ENCODE measurements around the gene KDM8.
"Not testable (repeated sequence)": the region's sequence is repeated elsewhere in the genome, so short reads cannot be mapped to it uniquely, and the experiment has no call there.

KDM8 gene

DNA sequence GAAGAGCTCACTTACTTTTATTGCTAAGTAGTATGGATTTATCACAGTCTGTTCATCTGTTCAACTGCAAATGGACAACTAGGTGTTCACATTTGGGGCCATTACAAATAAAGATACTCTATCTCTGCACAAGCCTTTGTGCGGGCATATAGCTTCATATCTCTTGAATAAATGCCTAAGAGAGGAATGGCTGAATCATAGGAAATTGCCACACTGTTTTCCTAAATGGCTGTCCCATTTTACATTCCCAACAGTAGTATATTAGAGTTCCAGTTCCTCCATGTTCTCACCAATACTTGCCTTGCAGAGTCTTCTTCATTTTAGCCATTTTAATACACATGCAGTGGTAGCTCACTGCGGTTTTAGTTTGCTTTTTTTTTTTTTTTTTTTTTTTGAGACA is 44.7 kb downstream of the KDM8 start:
- Histone ChIP-seq H3K9me3 (ENCODE audit: control insufficient read depth in 1 of 2, low read length in 2 of 2) (no peaks in the 10 kb centered on the region), H3K36me3 (ENCODE audit: control insufficient read depth in 1 of 2, insufficient read depth in 2 of 2, low read length in 2 of 2) (no peaks in the 10 kb centered on the region), H3K27me3 (ENCODE audit: low read depth, low read length) (no peaks in the 10 kb centered on the region), H3K4me1 (ENCODE audit: control insufficient read depth in 1 of 2, insufficient read depth in 2 of 2, low read length in 2 of 2) (peaks cover 4 to 18% of the 10 kb centered on the region in 2 donors), H3K27ac (ENCODE audit: low read length) (no peak overlapping the region), H3K4me3 (ENCODE audit: low read depth in 1 of 2, low read length in 2 of 2) (no peak overlapping the region)

DNA sequence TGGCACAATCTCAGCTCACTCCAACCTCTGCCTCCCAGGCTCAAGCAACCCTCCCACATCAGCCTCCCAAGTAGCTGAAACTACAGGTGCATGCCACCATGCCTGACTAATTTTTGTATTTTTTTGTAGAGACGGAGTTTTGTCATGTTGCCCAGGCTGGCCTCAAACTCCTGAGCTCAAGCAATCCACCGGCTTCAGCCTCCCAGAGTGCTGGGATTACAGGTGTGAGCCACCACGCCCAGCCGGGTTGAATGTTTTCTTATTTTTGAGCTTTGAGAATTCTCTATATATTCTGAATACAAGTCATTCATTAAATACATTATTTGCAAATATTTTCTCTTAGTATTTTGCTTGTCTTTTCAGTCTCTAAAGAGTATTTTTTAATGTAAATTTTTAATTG is 45.6 kb downstream of the KDM8 start:
- H3K4me3 ChIP-seq (ENCODE audit: low read depth in 1 of 2, low read length in 2 of 2); H3K27ac ChIP-seq (ENCODE audit: low read length); H3K4me1 ChIP-seq (ENCODE audit: control insufficient read depth in 1 of 2, insufficient read depth in 2 of 2, low read length in 2 of 2); H3K36me3 ChIP-seq (ENCODE audit: control insufficient read depth in 1 of 2, insufficient read depth in 2 of 2, low read length in 2 of 2); H3K27me3 ChIP-seq (ENCODE audit: low read depth, low read length); H3K9me3 ChIP-seq (ENCODE audit: control insufficient read depth in 1 of 2, low read length in 2 of 2): not testable (repeated sequence)

DNA sequence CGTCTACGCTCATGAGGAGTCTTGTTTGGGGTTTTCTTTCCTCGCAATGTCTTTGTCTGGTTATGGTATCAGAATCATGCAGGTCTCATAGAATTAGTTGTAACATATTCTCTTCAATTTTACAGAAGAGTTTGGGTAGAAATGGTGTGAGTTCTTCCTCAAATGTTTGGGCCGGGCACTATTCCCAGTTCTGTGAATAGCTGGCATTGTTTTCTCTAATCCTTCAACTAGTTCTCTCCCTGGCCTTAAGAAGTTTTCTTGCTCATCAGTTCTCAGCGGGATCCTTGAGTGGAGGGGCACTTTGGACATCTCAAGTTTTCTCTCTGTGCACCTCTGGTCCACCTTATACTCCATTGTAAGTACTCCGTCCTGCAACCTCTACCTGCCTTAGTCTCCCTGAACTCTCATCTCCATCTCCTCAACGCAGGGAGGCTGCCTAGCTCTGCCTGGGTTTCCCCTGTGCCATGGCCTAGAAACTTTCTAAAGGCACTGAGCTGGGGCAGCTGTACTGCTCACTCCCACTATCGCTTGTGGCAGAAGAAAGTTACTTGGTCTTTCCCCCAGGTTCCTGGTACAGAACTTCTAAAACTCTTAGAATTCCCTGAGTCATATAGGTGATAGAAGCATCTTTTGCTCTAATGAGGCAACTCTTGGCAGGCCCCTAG is 48.3 kb downstream of the KDM8 start:
- H3K27ac ChIP-seq (ENCODE audit: low read length), result no peak overlapping the region
- H3K27me3 ChIP-seq (ENCODE audit: low read depth, low read length), result no peaks in the 10 kb centered on the region
- peaks cover 11 to 12% of the 10 kb centered on the region in 2 donors for H3K36me3 ChIP-seq (ENCODE audit: control insufficient read depth in 1 of 2, insufficient read depth in 2 of 2, low read length in 2 of 2)
- no peak overlapping the region for H3K4me3 ChIP-seq (ENCODE audit: low read depth in 1 of 2, low read length in 2 of 2)
- H3K4me1 ChIP-seq (ENCODE audit: control insufficient read depth in 1 of 2, insufficient read depth in 2 of 2, low read length in 2 of 2), result peaks cover 0 to 9% of the 10 kb centered on the region in 2 donors
- no peaks in the 10 kb centered on the region for H3K9me3 ChIP-seq (ENCODE audit: control insufficient read depth in 1 of 2, low read length in 2 of 2)

DNA sequence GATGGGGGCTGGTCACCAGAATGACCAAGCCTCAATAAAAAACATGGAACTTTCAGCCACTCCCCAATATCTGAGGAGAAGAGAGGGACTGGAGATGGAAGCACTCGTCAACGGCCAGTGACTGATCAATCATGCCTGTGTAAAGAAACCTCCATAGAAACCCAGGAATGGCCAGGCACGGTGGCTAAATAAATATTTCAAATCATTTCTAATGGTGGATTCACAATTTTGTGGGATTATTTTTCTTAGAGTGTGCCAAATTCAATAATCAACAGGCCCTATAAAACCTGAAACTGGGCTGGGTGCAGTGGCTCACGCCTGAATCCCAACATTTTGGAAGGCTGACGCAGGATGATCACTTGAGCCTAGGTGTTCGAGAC is 48.9 kb downstream of the KDM8 start:
- Histone ChIP-seq H3K27ac (ENCODE audit: low read length) (no peak overlapping the region), H3K4me3 (ENCODE audit: low read depth in 1 of 2, low read length in 2 of 2) (no peak overlapping the region), H3K9me3 (ENCODE audit: control insufficient read depth in 1 of 2, low read length in 2 of 2) (no peaks in the 10 kb centered on the region), H3K36me3 (ENCODE audit: control insufficient read depth in 1 of 2, insufficient read depth in 2 of 2, low read length in 2 of 2) (peaks cover 14 to 16% of the 10 kb centered on the region in 2 donors), H3K4me1 (ENCODE audit: control insufficient read depth in 1 of 2, insufficient read depth in 2 of 2, low read length in 2 of 2) (peaks cover 0 to 10% of the 10 kb centered on the region in 2 donors), H3K27me3 (ENCODE audit: low read depth, low read length) (no peaks in the 10 kb centered on the region)

DNA sequence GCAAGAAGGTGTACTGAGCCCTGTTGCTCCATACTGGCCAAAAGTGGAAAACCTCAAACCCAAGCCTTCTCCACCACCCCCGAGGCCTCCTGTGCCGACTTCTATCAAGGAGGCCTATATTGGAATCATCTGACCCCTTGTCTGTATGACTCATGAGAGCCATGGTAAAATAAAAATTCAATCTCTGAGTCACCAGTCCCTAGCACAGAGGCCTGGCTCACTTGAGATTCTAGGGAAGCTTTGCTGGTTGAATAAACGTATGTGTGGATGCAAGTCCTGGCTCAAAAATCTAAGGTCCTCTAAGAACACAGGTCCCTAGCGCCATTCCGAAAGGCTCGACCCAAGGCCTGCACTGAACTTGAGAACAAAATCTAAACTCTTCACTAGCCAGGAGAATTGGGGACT is 50.2 kb downstream of the KDM8 start:
- peaks cover 0 to 15% of the 10 kb centered on the region in 2 donors for H3K4me1 ChIP-seq (ENCODE audit: control insufficient read depth in 1 of 2, insufficient read depth in 2 of 2, low read length in 2 of 2)
- H3K4me3 ChIP-seq (ENCODE audit: low read depth in 1 of 2, low read length in 2 of 2), result no peak overlapping the region
- H3K36me3 ChIP-seq (ENCODE audit: control insufficient read depth in 1 of 2, insufficient read depth in 2 of 2, low read length in 2 of 2), result peaks cover 17 to 18% of the 10 kb centered on the region in 2 donors
- peak overlapping the region; percentile 84 for H3K27ac ChIP-seq (ENCODE audit: low read length)
- H3K27me3 ChIP-seq (ENCODE audit: low read depth, low read length), result no peaks in the 10 kb centered on the region
- H3K9me3 ChIP-seq (ENCODE audit: control insufficient read depth in 1 of 2, low read length in 2 of 2), result no peaks in the 10 kb centered on the region

DNA sequence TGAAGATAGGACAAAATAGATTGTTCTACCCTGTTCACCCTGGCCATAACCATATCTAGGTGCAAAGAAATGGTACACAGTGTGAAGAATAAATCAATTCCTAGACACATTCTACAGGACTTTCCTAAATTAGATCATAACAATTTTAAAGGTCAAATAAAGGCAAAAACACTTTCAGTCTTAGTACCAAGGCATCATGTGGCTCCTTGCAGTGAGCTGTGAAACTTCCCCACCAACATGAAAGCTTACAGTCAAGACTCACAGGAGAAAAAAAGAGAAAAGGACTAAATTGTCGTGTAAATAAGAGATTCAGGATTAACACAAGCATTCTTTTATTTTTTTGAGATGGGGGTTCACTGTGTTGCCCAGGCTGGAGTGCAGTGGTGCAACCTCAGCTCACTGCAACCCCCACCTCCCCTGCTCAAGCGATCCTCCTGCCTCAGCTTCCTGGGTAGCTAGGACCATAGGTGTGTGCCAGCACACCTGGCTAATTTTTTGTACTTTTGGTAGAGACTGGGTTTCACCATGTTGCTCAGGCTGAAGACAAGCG is 51.0 kb downstream of the KDM8 start:
- no peaks in the 10 kb centered on the region for H3K9me3 ChIP-seq (ENCODE audit: control insufficient read depth in 1 of 2, low read length in 2 of 2)
- H3K4me3 ChIP-seq (ENCODE audit: low read depth in 1 of 2, low read length in 2 of 2), result no peak overlapping the region
- no peaks in the 10 kb centered on the region for H3K27me3 ChIP-seq (ENCODE audit: low read depth, low read length)
- peaks cover 17 to 18% of the 10 kb centered on the region in 2 donors for H3K36me3 ChIP-seq (ENCODE audit: control insufficient read depth in 1 of 2, insufficient read depth in 2 of 2, low read length in 2 of 2)
- peak overlapping the region; percentile 84 for H3K27ac ChIP-seq (ENCODE audit: low read length)
- peaks cover 0 to 15% of the 10 kb centered on the region in 2 donors for H3K4me1 ChIP-seq (ENCODE audit: control insufficient read depth in 1 of 2, insufficient read depth in 2 of 2, low read length in 2 of 2)

DNA sequence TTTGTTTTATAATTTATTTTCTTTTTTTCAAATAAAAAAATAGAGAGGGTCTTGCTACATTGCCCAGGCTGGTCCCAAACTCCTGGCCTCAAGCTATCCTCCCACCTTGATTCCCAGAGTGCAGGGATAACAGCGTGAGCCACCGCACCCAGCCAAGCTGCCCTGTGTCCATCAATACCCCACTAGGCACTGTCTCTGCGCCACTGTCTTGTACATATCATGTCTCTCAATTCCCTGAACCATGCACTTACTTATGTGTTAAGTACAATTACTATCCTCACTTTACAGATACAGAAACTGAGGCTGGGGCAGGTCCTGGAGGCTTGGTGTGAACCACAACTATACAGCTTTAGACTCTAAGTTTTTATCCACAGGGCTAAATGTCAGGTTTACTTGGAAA is 53.5 kb downstream of the KDM8 start:
- Histone ChIP-seq H3K4me1 (ENCODE audit: control insufficient read depth in 1 of 2, insufficient read depth in 2 of 2, low read length in 2 of 2) (peaks cover 0 to 15% of the 10 kb centered on the region in 2 donors), H3K27me3 (ENCODE audit: low read depth, low read length) (no peaks in the 10 kb centered on the region), H3K27ac (ENCODE audit: low read length) (peak overlapping the region; percentile 85), H3K36me3 (ENCODE audit: control insufficient read depth in 1 of 2, insufficient read depth in 2 of 2, low read length in 2 of 2) (peaks cover 17 to 18% of the 10 kb centered on the region in 2 donors), H3K9me3 (ENCODE audit: control insufficient read depth in 1 of 2, low read length in 2 of 2) (no peaks in the 10 kb centered on the region), H3K4me3 (ENCODE audit: low read depth in 1 of 2, low read length in 2 of 2) (no peak overlapping the region)

DNA sequence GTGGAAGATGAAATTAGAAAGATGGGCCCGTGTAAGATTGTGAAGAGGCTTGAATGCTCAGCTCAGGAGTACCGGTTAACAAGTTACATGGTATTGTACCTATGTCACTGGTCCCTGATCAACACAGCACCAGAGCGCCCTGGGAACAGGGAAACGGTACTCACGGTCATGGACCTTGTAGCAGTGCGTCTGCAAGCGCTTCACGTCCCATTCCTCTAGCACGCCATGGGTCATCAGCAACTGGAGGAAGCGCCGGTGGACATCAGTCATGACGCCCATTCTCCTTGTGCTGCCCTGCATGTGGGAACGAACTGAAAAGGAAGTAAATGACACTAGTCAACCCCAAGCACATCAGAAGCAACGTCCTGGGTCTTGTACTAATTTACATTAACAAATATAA is 53.9 kb downstream of the KDM8 start:
- Histone ChIP-seq H3K4me3 (ENCODE audit: low read depth in 1 of 2, low read length in 2 of 2) (no peak overlapping the region), H3K36me3 (ENCODE audit: control insufficient read depth in 1 of 2, insufficient read depth in 2 of 2, low read length in 2 of 2) (peaks cover 17 to 18% of the 10 kb centered on the region in 2 donors), H3K9me3 (ENCODE audit: control insufficient read depth in 1 of 2, low read length in 2 of 2) (no peaks in the 10 kb centered on the region), H3K27me3 (ENCODE audit: low read depth, low read length) (no peaks in the 10 kb centered on the region), H3K4me1 (ENCODE audit: control insufficient read depth in 1 of 2, insufficient read depth in 2 of 2, low read length in 2 of 2) (peaks cover 0 to 15% of the 10 kb centered on the region in 2 donors), H3K27ac (ENCODE audit: low read length) (peak overlapping the region; percentile 85)

DNA sequence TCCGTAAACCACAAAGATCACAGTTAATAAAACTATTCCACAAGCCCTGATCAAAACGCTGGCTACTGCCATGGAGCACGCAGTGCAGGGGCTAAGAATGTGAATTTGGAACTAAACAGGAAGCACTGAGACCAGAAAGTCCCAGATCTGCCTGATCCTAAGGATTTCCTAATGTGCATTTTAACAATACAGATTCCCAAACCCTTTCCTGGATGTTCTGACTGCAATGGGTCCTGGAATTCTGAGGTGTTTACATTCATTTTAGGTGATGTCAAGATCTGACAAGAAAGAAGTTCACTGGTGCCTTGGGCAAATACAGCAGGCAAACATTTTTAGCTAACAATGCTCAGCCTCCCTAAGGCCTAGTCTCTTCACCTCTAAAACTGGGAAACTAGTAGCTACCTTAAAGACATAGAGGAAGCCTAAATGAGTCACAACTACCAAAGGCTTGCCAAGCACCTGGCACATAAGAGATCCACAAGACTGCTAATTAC is 55.0 kb downstream of the KDM8 start:
- no peaks in the 10 kb centered on the region for H3K27me3 ChIP-seq (ENCODE audit: low read depth, low read length)
- peaks cover 0 to 15% of the 10 kb centered on the region in 2 donors for H3K4me1 ChIP-seq (ENCODE audit: control insufficient read depth in 1 of 2, insufficient read depth in 2 of 2, low read length in 2 of 2)
- no peak overlapping the region for H3K4me3 ChIP-seq (ENCODE audit: low read depth in 1 of 2, low read length in 2 of 2)
- H3K27ac ChIP-seq (ENCODE audit: low read length), result peak overlapping the region; percentile 85
- peaks cover 17 to 18% of the 10 kb centered on the region in 2 donors for H3K36me3 ChIP-seq (ENCODE audit: control insufficient read depth in 1 of 2, insufficient read depth in 2 of 2, low read length in 2 of 2)
- no peaks in the 10 kb centered on the region for H3K9me3 ChIP-seq (ENCODE audit: control insufficient read depth in 1 of 2, low read length in 2 of 2)

DNA sequence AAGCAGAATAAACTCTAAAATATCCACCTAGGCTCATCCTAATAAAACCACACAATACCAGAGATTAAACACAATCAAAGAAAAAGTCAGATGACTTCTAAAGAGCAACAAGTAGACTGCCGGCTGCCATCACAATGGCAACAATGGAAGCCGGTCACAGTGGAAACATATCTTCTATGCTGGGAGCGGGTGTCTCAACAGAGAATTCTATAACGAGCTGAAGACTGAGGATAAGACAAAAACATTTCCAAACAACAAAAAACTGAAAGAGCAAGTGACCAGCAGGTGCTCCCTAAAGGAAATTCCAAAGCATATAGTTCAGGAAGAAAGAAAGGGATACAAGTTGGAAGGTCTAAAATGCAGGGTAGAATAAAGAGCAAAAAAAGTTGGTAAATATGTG is 56.4 kb downstream of the KDM8 start:
- H3K27ac ChIP-seq (ENCODE audit: low read length), result peak overlapping the region; percentile 76
- H3K27me3 ChIP-seq (ENCODE audit: low read depth, low read length), result no peaks in the 10 kb centered on the region
- peaks cover 0 to 11% of the 10 kb centered on the region in 2 donors for H3K4me1 ChIP-seq (ENCODE audit: control insufficient read depth in 1 of 2, insufficient read depth in 2 of 2, low read length in 2 of 2)
- H3K4me3 ChIP-seq (ENCODE audit: low read depth in 1 of 2, low read length in 2 of 2), result no peak overlapping the region
- peaks cover 17 to 18% of the 10 kb centered on the region in 2 donors for H3K36me3 ChIP-seq (ENCODE audit: control insufficient read depth in 1 of 2, insufficient read depth in 2 of 2, low read length in 2 of 2)
- no peaks in the 10 kb centered on the region for H3K9me3 ChIP-seq (ENCODE audit: control insufficient read depth in 1 of 2, low read length in 2 of 2)

DNA sequence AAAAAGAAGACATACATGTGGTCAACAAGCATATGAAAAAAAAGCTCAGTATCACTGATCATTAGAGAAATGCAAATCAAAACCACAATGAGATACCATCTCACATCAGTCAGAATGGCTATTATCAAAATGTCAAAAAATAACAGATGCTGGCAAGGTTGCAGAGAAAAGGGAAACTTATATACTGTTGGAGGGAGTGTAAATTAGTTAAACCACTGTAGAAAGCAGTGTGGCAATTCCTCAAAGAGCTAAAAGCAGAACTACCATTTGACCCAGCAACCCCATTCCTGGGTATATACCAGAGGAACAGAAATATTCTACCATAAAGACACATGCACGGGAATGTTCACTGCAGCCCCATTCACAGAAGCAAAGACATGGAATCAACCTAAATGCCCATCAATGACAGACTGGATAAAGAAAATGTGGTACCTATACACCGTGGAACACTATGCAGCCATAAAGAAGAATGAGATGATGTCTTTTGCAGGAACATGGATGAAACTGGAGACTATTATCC is 59.6 kb downstream of the KDM8 start:
- H3K27ac ChIP-seq (ENCODE audit: low read length); H3K4me1 ChIP-seq (ENCODE audit: control insufficient read depth in 1 of 2, insufficient read depth in 2 of 2, low read length in 2 of 2); H3K9me3 ChIP-seq (ENCODE audit: control insufficient read depth in 1 of 2, low read length in 2 of 2); H3K4me3 ChIP-seq (ENCODE audit: low read depth in 1 of 2, low read length in 2 of 2); H3K27me3 ChIP-seq (ENCODE audit: low read depth, low read length); H3K36me3 ChIP-seq (ENCODE audit: control insufficient read depth in 1 of 2, insufficient read depth in 2 of 2, low read length in 2 of 2): not testable (repeated sequence)
